ENCODE results near the gene ZFP91. TPM values are rescaled to one million over a fixed set of nuclear protein-coding genes. Genes with fewer than 3 reads are reported as not detected.

Gene ZFP91
- total and polyA plus RNA-seq, 9 of the 15 experiments (the other 6 are each of a cell fraction or from before 2014, with no cell fraction given) = 17.6 to 58.3 (median 34.0) TPM

- POLR2A ChIA-PET = no interaction called here
- no peaks in the 10 kb centered on the region for H3K27me3 ChIP-seq (ENCODE audit: control insufficient read depth in 2 of 2, insufficient read depth in 2 of 2, low read length in 2 of 2)
- H3K9ac ChIP-seq (ENCODE audit: insufficient read depth in 1 of 2, low read depth in 2 of 2, low read length in 2 of 2) = no peak overlapping the region
- H3K79me2 ChIP-seq (ENCODE audit: control insufficient read depth, insufficient read depth, low read length) = no peaks in the 10 kb centered on the region
- no peaks in the 10 kb centered on the region for H3K9me3 ChIP-seq (replicated peaks; ENCODE audit: control insufficient read depth, insufficient read depth, low read depth, low read length)
- H3K4me1 ChIP-seq (replicated peaks in 1 of 2; ENCODE audit: control insufficient read depth in 2 of 2, insufficient read depth in 2 of 2, low read length in 2 of 2) = no peaks in the 10 kb centered on the region
- H3K4me2 ChIP-seq (ENCODE audit: insufficient read depth, low read length) = no peak overlapping the region
- no peak overlapping the region for H2AFZ ChIP-seq (ENCODE audit: low read depth, low read length)
- no peak for ATAC-seq
- WGBS (ENCODE audit: insufficient coverage, low coverage, missing lambda C conversion rate) = 88% methylated on average over 3 of the region's 3 CpGs
- no TSS peak for BruUV-seq (replicated peaks)
- no peaks in the 10 kb centered on the region for H4K20me1 ChIP-seq (replicated peaks; ENCODE audit: control insufficient read depth, insufficient read depth, low read length)
- TF ChIP-seq FOXM1 (IDR thresholded peaks at IDR 0.05; ENCODE audit: low read depth) (no peak), FOXM1 (CRISPR knock-in tag; IDR thresholded peaks at IDR 0.05; ENCODE audit: low read depth) (no peak), BCOR (IDR thresholded peaks at IDR 0.05) (no peak), SIN3B (IDR thresholded peaks at IDR 0.05; ENCODE audit: low read depth) (no peak), ZNF175 (CRISPR knock-in tag; IDR thresholded peaks at IDR 0.05; ENCODE audit: low read depth) (no peak), ZNF584 (CRISPR knock-in tag; IDR thresholded peaks at IDR 0.05; ENCODE audit: low read depth) (no peak), TEAD1 (CRISPR knock-in tag; IDR thresholded peaks at IDR 0.05) (no peak), ZNF224 (CRISPR knock-in tag; IDR thresholded peaks at IDR 0.05) (no peak), ATF6 (CRISPR knock-in tag; IDR thresholded peaks at IDR 0.05) (no peak), RBM17 (IDR thresholded peaks at IDR 0.05; ENCODE audit: borderline replicate concordance, low read depth, low read length) (no peak), POLR2B (IDR thresholded peaks at IDR 0.05; ENCODE audit: low read depth, partially characterized antibody) (no peak), ZEB2 (IDR thresholded peaks at IDR 0.05) (no peak), RBM15 (IDR thresholded peaks at IDR 0.05; ENCODE audit: insufficient read depth, low read length) (no peak), ILF3 (IDR thresholded peaks at IDR 0.05; ENCODE audit: borderline replicate concordance) (no peak), RBM39 (optimal IDR thresholded peaks at IDR 0.05; ENCODE audit: low read depth, low read length) (no peak)
- H3K27ac ChIP-seq (ENCODE audit: extremely low read depth, low read depth, low read length) = no peak overlapping the region
- CTCF ChIA-PET (ENCODE audit: low intra/inter-chr PET ratio) = no interaction called here
- in situ Hi-C loops (cut with MboI) (loop anchor here (25.0 kb wide), 1 partner anchor 506 kb away; the partner anchor contains the start of gene FAM111A), intact Hi-C loops (cut with micrococcal nuclease) (loop anchor here (10.0 kb wide), 1 partner anchor 423 kb away; no protein-coding TSS in a partner anchor)
- H3K9me1 ChIP-seq (ENCODE audit: control insufficient read depth, insufficient read depth, low read length) = no peaks in the 10 kb centered on the region
- FAIRE-seq = no peak
- no peak for DNase-seq (ENCODE audit: extremely low read depth in 1 of 4, low spot score in 3 of 4)
- no peak overlapping the region for H3K4me3 ChIP-seq
- H3K36me3 ChIP-seq (ENCODE audit: control insufficient read depth, insufficient read depth, low read length) = peaks cover 15% of the 10 kb centered on the region; the same call in 2 of the 3 replicates
Observed at GRCh38 chr11:58631378-58631777, 52.5 kb downstream of the ZFP91 start.

All from K562 (cell line).